PC-3 (cell line): Measurements from ENCODE around the gene RBM20.

Source experiments
- EZH2phosphoT487 ChIP-seq: fragments of 300-600 bp; sonication (generic); IDR thresholded peaks from 2 replicates; pipeline ENCODE4 v1.6.1; 2018; ENCODE audit warnings: mild to moderate bottlenecking, antibody characterized with exemption, low read length, borderline replicate concordance
- TF ChIP-seq, protein P1 (sequence below): fragments of 300-600 bp; sonication (generic); conservative IDR thresholded peaks from 2 replicates; pipeline ENCODE4 v1.5.1; 2017; ENCODE audit warnings: antibody characterized with exemption, low read depth, mild to moderate bottlenecking, low read length

DNA sequence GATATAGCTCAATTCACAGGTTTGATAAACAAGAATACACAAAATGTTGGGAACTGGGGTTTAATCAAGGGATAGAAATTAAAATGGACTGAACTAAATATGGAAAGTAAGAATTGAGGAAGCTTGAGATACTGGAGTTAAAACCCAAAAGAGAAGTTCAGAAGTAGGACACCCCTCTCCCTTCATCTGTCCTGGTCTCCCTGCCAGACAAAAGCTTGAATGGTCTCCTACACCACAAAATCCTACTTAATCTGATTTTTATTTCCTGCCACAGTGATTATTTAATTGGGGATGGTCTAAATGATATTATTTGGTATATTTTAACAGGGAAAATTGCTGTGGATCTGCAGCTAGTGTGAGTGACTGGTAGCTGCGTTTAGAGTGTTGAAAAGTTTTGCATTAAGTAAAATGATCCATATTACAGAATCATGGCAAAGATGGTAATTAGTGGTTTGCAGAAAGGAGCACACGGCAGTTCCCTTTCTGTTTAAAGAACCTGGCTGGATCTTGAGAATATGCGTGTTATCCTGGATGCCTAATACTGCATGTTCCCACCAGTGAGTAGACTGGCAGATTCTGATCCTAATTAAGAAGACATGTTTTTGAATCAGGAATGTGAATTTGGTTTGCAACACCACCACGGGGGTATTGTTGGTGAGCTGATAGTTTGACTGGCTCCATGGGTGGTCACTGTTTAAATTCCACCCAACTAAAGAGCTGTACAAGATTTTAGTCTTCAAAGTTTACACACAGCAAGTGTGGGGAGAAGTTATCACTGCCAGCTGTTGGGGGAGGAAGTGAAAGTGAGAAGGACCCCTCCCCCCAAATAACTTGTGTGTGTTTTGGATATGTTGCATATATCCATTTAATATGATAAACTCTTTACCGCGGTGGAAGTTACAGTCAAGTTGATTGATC lies 5.5 kb downstream of the RBM20 start:
- TF ChIP-seq, protein P1, sequence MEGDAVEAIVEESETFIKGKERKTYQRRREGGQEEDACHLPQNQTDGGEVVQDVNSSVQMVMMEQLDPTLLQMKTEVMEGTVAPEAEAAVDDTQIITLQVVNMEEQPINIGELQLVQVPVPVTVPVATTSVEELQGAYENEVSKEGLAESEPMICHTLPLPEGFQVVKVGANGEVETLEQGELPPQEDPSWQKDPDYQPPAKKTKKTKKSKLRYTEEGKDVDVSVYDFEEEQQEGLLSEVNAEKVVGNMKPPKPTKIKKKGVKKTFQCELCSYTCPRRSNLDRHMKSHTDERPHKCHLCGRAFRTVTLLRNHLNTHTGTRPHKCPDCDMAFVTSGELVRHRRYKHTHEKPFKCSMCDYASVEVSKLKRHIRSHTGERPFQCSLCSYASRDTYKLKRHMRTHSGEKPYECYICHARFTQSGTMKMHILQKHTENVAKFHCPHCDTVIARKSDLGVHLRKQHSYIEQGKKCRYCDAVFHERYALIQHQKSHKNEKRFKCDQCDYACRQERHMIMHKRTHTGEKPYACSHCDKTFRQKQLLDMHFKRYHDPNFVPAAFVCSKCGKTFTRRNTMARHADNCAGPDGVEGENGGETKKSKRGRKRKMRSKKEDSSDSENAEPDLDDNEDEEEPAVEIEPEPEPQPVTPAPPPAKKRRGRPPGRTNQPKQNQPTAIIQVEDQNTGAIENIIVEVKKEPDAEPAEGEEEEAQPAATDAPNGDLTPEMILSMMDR: no peak
- TF ChIP-seq EZH2phosphoT487: no peak
